GM08714 (cell line): ENCODE measurements around the gene MLST8.
A peak's percentile ranks its signal among the peaks of the same experiment; 100 is the strongest.

Source experiments
- H3K4me3 ChIP-seq: fragments of 200-500 bp; sonication (Bioruptor generic); 2 replicates; pipeline ENCODE4 v1.5.1; 2014; ENCODE audit warnings: mild to moderate bottlenecking, low read length, inconsistent platforms
- ZNF274 ChIP-seq: IDR thresholded peaks from 2 replicates; pipeline ENCODE4 v1.6.1; 2012; ENCODE audit warnings: mild to moderate bottlenecking, low read depth, low read length

Gene MLST8

DNA sequence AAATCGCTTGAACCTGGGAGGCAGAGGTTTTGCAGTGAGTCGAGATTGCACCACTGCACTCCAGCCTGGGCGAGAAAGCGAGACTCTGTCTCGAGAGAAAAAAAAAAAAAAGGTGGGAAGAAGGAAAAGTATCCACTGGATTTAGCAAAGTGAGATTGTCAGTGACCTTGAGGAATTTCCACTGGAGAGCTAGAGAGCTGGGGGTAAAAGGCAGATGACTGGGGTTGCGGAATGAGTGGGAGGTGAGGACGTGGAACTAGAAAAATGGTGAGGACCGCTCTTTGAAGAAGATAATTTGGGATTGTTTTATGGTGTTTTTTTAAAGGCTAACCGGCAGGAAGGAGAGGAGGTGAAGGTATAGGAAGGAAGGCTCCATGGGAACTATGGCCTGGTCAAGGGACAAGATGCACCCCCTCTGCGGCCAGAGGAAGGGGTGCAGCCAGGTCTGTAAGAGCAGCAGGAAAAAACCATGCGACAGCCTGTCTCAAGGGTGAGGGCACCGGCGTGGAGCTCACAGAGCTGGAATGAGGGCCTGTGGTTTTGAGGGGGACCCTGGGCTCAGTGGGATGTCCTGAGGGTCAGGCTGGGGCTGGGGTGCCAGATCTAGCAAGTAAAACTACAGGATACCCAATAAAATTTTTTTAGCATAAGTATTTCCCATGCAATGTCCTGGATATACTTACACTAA, 694 bp upstream of the MLST8 start:
- no peak for TF ChIP-seq ZNF274
- peak overlapping the region; percentile 85; the same call in 1 of the 2 replicates for H3K4me3 ChIP-seq

DNA sequence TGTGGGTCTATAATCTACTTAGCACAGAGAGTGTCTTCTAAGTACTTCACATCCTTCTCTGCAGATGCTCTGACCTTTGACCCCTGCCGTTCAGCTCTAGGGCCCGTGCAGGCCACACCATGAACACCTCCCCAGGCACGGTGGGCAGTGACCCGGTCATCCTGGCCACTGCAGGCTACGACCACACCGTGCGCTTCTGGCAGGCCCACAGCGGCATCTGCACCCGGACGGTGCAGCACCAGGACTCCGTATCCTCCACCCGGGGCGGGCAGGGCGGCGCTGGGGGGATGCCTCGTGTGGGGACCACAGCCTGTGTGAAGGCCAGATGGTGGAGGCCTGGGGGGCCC, 686 bp downstream of the MLST8 start:
- peak overlapping the region; percentile 85 for H3K4me3 ChIP-seq
- no peak for TF ChIP-seq ZNF274

DNA sequence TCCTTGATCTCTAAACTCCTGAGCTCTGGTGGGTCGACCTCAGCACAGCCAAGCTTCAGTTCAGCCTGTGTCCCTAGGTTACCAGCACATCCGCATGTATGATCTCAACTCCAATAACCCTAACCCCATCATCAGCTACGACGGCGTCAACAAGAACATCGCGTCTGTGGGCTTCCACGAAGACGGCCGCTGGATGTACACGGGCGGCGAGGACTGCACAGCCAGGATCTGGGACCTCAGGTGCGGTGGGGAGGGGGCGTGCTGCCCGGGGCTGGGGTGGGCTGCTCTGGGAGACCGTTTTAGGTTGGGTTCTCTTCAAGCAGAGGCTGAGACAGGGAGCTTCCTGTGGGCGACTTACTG, 1.1 kb downstream of the MLST8 start:
- peak overlapping the region; percentile 85 for H3K4me3 ChIP-seq
- TF ChIP-seq ZNF274, result no peak

DNA sequence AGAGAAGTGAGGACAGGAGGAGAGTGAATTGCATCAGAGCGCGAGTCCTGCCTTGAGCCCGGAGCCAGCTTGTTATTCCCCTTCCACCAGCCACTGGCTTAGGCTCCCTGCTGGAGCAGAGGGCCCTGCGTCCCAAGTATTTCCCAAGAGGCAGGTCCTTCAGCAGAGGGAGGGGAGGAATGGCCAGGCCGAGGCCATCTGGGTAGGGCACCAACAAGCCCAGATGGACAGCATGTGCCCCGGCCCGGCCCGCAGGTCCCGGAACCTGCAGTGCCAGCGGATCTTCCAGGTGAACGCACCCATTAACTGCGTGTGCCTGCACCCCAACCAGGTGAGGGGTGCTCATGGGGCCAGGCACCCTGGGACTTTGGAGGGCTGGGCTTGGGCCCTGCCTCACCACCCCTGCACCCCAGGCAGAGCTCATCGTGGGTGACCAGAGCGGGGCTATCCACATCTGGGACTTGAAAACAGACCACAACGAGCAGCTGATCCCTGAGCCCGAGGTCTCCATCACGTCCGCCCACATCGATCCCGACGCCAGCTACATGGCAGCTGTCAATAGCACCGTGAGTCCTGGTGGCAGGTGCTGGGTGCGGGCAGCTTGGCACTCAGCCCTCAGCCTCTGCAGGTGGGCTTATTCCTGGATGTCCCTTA, 1.7 kb downstream of the MLST8 start:
- H3K4me3 ChIP-seq, result no peak overlapping the region
- no peak for TF ChIP-seq ZNF274

DNA sequence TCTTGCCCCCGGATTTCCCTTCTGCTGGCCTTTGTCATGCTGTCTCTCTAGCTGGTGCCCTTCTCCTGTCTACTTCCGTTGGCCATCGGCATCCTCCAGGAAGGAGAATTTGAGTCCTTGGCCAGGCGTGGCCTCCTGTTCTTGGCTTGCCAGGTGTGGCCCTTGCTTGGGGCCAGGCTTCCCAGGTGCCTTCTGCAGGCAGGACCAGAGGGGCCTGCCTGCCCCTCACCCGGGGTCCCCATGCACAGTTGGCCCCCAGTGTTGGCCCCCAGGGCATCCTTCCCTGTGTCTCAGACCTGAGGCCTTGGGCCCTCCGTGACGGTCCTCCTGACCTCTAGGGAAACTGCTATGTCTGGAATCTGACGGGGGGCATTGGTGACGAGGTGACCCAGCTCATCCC, 2.6 kb downstream of the MLST8 start:
- TF ChIP-seq ZNF274, result no peak
- no peak overlapping the region for H3K4me3 ChIP-seq

DNA sequence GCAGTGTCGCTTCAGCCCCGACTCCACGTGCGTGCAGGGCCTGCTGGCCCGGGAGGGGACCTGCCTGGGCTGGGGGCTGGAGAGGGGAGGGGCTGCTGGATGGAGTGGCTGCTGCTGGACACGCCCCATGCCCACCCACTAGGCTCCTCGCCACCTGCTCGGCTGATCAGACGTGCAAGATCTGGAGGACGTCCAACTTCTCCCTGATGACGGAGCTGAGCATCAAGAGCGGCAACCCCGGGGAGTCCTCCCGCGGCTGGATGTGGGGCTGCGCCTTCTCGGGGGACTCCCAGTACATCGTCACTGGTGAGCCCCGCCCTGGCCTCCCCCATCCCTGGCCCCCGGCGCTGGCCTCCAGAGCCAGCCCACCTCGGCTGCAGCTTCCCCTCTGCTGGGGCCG, 3.1 kb downstream of the MLST8 start:
- H3K4me3 ChIP-seq, result no peak overlapping the region
- TF ChIP-seq ZNF274, result no peak

DNA sequence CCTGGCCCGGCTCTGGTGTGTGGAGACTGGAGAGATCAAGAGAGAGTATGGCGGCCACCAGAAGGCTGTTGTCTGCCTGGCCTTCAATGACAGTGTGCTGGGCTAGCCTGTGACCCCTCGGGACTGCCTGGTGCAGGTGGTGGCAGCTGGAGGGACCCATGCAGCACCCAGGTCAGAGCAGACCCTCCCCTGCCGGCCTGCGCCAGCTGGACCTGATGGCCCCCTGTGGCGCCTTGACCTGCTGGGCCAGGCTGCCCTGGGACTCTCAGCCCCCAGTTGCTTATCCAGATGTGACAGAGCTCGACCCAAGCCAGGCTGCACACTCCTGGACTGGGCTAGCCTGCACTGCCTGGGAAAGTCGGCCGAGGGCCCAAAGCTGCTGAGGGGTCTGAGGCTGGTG, 3.5 kb downstream of the MLST8 start:
- no peak for TF ChIP-seq ZNF274
- H3K4me3 ChIP-seq, result no peak overlapping the region

DNA sequence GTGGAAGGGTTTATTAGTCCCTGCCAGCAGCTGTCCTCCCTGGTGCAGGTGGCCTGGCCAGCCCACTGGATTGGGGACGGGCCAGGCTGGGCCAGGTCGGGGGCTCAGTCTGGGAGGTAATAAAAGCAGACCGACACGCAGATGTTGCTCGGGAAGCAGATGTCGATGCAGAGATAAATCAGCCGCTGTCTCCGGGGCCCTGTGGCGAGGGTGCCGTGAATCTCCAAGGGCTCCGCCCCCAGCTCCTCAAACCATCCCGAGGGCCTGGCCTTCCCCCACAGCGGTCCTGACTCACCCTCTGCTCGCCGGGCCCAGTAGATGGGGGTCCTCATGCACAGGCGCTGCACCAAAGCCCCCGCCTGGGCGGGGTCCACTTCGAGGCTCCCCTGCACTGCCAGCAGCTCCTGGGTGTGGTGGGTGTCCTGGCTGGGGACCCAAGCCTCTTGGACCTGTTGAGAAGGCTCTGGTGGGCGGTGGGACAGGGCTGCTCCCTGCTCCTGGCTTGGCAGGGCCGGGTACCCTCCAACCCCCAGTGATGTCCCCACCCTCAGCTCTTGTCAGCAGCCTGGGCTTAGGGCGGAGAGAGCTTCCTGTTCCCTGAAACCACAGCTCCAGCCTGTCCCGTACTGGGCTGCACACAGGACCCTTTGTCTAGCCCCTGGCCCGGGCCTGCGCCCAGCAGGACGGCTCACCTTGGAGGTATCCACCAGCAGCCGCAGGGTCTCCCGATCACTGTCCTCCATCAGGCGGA, 4.2 kb downstream of the MLST8 start:
- TF ChIP-seq ZNF274, result no peak

DNA sequence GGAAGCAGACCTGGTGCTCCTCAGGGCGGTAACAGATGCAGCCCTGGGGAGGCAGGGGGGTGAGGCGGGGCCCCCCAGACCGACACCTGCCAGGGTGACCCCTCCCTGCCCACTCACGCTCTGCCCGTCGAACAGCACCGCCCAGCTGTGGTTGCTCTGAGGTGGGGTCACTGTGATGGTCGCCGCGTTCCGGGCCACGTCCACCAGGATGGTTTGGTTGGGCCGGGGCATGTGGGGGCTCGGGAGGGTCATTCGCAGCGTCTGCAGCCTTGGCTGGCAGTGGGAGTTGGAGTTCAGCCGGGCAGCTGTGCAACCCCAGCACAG, 4.7 kb downstream of the MLST8 start:
- no peak for TF ChIP-seq ZNF274
- no peak overlapping the region for H3K4me3 ChIP-seq

More for the DNA sequence above, 4.2 kb downstream of the MLST8 start:
- H3K4me3 ChIP-seq, result no peak overlapping the region

DNA sequence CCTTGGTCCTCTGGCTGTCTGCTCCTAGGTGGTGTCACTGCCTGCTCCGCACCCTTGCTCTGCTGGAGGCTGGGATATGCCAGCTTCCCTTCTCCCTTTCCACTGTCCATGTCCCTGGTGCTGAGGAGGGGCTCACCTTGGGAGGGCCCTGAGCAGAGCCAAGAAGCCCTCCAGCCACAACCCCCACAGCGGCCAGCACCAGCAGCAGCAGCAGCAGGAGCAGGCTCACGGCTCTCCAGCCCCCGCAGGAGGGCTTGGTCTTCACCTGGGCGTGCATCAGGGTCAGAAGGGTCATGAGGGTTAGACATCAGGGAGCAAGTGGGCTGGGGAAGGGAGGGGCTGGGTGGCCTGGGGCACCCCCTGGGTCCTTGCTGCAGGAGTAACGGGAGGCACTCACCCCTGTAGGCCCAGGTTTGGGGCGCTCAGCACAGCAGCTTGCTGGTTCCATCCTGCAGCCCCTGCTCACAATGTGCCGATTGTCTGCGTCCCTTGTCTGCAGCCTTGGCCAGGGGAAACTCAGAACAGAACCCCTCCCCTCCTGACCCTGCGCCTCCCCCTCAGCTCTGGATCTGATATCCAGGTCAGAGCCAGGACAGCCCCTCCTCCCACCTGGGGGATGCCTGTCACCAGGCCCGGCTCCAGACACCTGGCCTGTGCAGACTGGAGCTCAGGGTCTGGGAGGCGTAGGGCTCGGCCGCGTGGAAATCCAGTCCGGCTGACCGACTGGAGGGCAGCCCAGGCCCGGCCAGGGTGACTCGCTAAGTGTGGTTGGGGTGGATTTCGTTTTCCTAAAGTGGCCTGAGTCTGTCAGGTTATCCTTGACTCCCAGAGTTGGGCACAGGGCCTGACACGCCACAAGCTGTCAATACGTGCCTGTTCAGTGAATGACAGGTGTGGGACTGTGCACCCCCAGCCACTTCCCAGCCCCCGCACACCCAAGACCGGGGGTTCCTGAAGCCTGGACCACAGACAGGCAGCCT, 5.4 kb downstream of the MLST8 start, which contains the start of gene BRICD5:
Gene BRICD5 (minus strand): TSS at position 478 of the 980 bp plus-strand sequence. CDS start 30 bp downstream, at position 448.
- no peak for TF ChIP-seq ZNF274
- no peak within 1 kb of the TSS for H3K4me3 ChIP-seq

DNA sequence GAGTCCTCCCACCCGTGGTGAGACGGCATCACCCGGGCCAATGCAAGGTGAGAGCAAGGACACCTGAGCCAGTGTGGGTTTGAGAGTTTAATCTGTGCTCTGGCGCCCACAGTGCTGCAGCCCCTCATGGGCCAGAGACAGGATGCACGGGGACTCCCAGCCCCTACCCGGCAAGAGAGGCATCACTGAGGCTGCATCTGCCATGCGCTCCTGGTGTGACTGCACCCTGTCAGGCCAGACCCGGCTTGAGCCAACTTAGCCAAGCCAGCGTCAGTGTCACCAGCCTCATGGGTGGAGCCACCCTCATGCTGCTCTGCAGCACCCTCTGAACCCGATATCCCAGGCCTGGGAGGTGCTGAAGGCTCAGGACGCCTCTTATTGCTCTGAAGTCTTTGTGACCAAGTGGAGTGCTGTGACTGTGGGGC, 6.7 kb downstream of the MLST8 start:
- TF ChIP-seq ZNF274, result no peak

DNA sequence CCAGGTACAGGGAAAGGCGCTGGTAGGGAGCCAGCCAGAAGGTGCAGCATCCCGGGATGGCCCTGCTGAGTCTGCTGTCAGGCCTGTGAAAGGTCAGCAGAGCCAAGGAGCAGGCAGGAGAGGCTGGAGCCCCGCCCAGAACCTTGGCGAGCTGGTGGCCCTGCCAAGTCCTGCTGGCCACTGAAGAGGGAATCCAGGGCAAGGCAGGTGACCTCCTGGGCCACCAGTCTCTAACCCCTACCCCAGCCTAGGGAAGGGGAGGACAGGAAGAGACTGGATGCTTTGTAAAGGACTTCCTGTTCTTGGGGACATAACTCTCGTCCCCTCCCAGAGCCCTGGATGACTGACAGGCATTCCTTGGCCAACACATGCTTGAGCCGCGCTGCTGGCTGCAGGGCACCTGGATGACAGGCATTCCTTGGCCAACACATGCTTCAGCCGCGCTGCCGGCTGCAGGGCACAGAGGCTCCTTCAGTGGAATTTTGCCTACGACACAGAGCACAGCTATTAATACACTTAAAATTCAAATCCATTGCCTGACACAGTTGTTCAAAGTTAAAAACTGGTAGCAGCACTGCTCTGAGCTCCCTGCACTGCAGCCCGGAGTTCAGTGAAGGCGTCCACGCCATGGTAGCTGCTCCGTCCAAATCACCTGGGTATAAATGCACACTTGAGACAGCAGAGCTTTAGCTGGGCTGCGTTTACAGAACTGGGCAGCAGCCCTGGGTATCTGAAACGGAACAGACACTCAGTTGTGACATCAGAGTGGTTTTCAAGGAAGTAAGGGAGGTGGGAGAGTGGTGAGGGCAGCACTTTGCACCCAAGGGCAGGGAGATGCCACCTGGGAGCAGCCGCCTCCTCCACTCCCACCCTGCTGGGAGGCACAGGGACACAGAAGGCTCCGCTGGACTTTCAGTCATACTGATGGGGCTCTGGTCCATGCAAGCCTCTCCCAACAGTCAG, 7.4 kb downstream of the MLST8 start:
- no peak for TF ChIP-seq ZNF274
- peak overlapping the region; percentile 90 for H3K4me3 ChIP-seq

More for the DNA sequence above, 6.7 kb downstream of the MLST8 start:
- no peak overlapping the region for H3K4me3 ChIP-seq
